Measurements from ENCODE around the gene RGS21. TPM values are rescaled to one million over a fixed set of nuclear protein-coding genes. Genes with fewer than 3 reads are reported as not detected.

The RGS21 gene
- total RNA-seq, 4 donors from 2014 or later = not detected

DNA sequence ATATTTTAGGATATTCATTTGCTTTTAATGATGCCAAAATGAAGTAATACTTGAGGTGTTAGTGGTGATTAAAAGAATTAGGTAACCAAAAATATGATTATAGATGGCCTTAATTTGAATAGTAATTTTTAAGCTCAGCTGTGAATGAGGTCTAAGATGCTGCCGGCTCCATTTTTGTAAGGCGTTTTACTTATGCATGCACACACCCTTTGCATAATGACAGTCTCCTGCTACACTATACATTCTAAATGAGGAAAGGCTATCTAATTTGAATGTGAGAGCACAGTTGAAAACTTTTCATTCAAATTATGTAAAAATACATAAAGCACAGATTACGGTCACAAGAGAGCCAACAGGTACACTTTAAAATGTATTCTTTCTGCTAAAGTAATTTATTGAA lies 41.6 kb downstream of the RGS21 start:
- TF ChIP-seq, protein P1, sequence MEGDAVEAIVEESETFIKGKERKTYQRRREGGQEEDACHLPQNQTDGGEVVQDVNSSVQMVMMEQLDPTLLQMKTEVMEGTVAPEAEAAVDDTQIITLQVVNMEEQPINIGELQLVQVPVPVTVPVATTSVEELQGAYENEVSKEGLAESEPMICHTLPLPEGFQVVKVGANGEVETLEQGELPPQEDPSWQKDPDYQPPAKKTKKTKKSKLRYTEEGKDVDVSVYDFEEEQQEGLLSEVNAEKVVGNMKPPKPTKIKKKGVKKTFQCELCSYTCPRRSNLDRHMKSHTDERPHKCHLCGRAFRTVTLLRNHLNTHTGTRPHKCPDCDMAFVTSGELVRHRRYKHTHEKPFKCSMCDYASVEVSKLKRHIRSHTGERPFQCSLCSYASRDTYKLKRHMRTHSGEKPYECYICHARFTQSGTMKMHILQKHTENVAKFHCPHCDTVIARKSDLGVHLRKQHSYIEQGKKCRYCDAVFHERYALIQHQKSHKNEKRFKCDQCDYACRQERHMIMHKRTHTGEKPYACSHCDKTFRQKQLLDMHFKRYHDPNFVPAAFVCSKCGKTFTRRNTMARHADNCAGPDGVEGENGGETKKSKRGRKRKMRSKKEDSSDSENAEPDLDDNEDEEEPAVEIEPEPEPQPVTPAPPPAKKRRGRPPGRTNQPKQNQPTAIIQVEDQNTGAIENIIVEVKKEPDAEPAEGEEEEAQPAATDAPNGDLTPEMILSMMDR (IDR thresholded peaks at IDR 0.05) = no peak
- TF ChIP-seq POLR2A (IDR thresholded peaks at IDR 0.05) = no peak
- no peak for DNase-seq (ENCODE audit: low spot score in 2 of 2)
- intact Hi-C loops (cut with DNase I; ENCODE audit: low total_unique reads) = no loop called here
- WGBS, 2 donors = 84 to 87% methylated on average over 3 of the region's 3 CpGs
- no peak overlapping the region for H3K4me3 ChIP-seq (ENCODE audit: low read depth, poor library complexity, severe bottlenecking)

DNA sequence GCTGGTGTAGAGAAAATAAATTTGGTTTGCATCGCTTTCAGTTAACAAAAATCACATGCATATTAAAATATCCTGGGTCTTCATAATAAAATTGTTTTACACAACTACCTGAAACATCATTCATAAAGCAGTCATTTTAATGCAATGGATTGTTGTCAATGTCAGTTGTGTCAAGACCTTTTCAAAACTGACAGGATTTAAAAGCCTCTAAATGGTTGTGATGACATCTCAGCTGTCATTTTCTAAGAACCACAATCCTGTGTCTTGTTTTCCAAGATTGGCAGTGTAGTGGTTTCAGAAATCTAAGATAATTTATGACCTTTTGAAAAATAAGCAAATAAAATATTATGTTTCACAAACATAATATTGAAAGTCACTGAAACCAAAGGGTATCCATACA lies 42.0 kb downstream of the RGS21 start:
- no peak for TF ChIP-seq POLR2A (IDR thresholded peaks at IDR 0.05)
- TF ChIP-seq, protein P1 (IDR thresholded peaks at IDR 0.05) = no peak
- 69 to 92% methylated on average over 1 of the region's 1 CpG for WGBS, 2 donors
- no peak for DNase-seq (ENCODE audit: low spot score in 2 of 2)
- intact Hi-C loops (cut with DNase I; ENCODE audit: low total_unique reads) = no loop called here
- H3K4me3 ChIP-seq (ENCODE audit: low read depth, poor library complexity, severe bottlenecking) = no peak overlapping the region

DNA sequence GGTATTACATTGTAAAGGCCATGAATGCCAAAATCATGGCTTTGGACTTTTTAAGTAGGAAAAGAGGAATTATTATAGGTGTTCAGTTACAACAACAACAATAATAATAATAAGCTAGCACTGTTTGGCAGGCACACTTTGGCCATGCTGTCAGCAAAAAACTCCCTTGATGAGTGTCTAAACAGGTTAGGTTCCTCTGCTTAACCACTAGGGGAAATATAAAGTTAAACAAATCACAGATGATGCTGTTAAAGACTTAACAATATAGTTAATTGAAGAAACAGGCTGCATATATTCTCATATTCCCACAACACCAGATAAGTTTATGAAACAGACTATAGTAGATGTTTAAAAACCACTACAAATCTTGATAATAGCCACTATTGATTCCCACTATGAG lies 46.4 kb downstream of the RGS21 start:
- intact Hi-C loops (cut with DNase I; ENCODE audit: low total_unique reads) = no loop called here
- H3K4me3 ChIP-seq (ENCODE audit: low read depth, poor library complexity, severe bottlenecking) = no peak overlapping the region
- TF ChIP-seq, protein P1 (IDR thresholded peaks at IDR 0.05) = no peak
- TF ChIP-seq POLR2A (IDR thresholded peaks at IDR 0.05) = no peak
- DNase-seq (ENCODE audit: low spot score in 2 of 2) = no peak

DNA sequence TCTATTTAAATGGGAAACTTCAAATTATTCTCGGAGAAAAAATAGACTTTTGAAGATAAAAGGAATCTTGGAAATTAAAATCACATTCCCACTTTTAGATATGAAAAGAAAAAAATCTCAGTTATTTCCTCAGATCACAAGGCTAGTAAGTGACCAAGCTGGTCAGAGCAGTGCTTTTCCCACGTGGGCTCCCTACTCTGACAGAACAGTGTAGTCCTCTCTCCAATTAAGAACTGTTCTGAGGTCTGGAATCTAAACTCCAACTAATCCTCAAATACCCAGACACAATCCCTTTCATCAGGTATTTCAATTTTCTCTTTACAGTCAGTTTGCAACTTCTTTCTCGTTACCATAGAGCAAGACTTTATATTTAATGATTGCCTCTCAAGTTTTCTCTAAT lies 50.6 kb downstream of the RGS21 start:
- no peak for DNase-seq (ENCODE audit: low spot score in 2 of 2)
- TF ChIP-seq POLR2A (IDR thresholded peaks at IDR 0.05) = no peak
- TF ChIP-seq, protein P1 (IDR thresholded peaks at IDR 0.05) = no peak
- intact Hi-C loops (cut with DNase I; ENCODE audit: low total_unique reads) = no loop called here
- WGBS, 2 donors = 47 to 58% methylated on average over 3 of the region's 3 CpGs
- no peak overlapping the region for H3K4me3 ChIP-seq (ENCODE audit: low read depth, poor library complexity, severe bottlenecking)

DNA sequence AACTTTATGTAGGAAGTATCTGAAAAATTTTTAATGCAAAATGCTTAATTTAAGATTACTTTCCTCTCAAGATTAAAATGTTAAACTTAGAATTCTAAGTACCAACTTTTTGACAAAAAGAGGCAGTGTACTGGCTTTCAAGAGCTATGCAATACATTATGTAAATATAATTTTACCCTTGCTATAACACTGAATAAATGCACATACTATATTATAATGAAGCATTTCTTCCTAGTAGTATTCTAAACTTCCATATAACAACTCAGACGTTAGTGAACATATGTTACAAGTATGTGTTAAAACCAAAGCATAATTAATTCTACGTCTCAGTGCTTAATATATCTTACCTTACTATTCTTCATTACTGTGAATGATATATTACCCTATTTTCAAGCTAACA lies 58.5 kb downstream of the RGS21 start:
- TF ChIP-seq, protein P1 (IDR thresholded peaks at IDR 0.05) = no peak
- no peak for TF ChIP-seq POLR2A (IDR thresholded peaks at IDR 0.05)
- DNase-seq (ENCODE audit: low spot score in 2 of 2) = no peak
- 58 to 60% methylated on average over 2 of the region's 2 CpGs for WGBS, 2 donors
- no peak overlapping the region for H3K4me3 ChIP-seq (ENCODE audit: low read depth, poor library complexity, severe bottlenecking)
- intact Hi-C loops (cut with DNase I; ENCODE audit: low total_unique reads) = no loop called here

DNA sequence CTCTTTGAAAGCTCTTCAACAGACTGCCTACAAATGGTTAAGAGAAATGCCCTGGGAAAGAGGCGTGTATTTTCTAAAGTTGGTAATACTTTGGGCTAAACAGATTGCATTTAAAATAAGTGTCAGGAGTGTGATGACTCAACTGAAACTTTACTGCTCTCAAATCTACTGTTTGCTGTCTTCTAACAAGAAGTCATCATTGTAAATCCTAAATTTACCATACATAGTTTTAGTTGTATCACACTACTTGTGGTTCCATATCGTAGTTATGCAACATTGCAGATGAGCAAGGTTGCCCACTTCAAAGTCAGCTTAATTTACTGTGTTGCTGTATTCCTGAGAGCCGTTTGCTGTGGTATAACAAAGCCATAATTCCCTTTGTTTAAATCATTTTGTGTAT lies 59.6 kb downstream of the RGS21 start:
- intact Hi-C loops (cut with DNase I; ENCODE audit: low total_unique reads) = no loop called here
- H3K4me3 ChIP-seq (ENCODE audit: low read depth, poor library complexity, severe bottlenecking) = no peak overlapping the region
- TF ChIP-seq POLR2A (IDR thresholded peaks at IDR 0.05) = no peak
- TF ChIP-seq, protein P1 (IDR thresholded peaks at IDR 0.05) = no peak
- DNase-seq (ENCODE audit: low spot score in 2 of 2) = no peak
- WGBS, 2 donors = 54 to 58% methylated on average over 3 of the region's 3 CpGs

Measured in lower leg skin (tissue), 4 donors.